Adrenal gland (tissue), 5 donors: ENCODE results near the gene DAZAP1.

ENCODE experiments used
- CTCF ChIP-seq, 6 experiments: fragments of 450-650 bp in 4 of 6; fragments of 200-600 bp in 2 of 6; sonication (generic) in 1 of 6; IDR thresholded peaks; 1 replicate in 5 of 6; 2 replicates in 1 of 6; pipeline versions ENCODE4 v1.5.1 to v1.8.0; 2016 to 2021; ENCODE audit warnings: antibody characterized with exemption in 6 of 6, mild to moderate bottlenecking in 2 of 6, moderate library complexity in 1 of 6
- POLR2A ChIP-seq, 2 donors: fragments of 450-650 bp; IDR thresholded peaks; one replicate each; pipeline ENCODE4 v1.6.1; 2017; ENCODE audit warnings: antibody characterized with exemption in 2 of 2, mild to moderate bottlenecking in 2 of 2, moderate library complexity in 1 of 2
- donor health status: DM: no; HTN: no; CAD: no.

DNA sequence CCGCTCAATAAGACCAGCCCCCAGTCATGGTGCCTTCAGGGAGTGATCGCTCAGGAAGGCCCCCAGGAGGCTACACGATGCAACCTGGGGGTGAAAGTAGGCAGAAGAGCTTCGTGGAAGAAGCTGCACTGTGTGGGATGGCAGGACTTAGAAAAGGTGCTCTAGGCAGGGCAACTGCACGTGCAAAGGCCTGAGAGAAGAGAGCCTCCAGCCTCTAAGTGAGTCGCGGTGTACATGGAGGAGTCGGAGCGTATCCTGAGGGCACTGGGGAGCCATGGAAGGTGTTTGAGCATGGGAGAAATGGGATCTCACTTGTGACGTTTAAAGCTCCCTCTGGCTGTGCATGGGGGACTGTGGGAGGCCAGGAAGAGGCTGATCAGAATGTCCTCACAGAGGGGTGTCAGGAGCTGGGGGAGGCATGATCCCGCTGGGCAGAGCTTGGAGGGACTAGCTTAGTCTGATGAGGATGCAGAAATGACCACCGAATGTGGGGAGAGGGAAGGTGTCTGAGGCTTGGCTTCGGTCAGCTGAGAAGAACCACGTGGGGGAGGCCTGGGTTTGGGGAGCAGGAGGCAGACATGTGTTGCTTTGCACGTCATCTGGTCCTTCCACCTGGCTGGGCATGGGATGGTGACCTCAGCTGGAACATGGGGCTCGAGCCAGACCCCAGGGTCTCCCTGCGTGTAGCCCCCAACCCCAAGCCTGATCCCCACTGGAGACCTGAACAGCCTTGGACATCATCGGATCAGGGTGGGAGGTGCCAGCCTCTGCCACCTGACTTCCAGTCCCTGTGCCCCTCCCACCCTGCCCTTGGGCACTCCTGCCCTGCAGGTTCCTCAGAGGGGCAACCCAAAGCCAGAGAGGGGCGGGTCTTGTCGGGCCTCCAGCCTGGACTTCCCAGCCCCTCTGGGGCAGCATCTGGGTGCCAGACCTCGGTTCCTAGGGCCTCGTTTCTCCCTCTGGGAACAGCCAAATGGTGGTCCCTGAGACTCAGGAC lies 43.6 kb downstream of the DAZAP1 start:
- TF ChIP-seq POLR2A (IDR thresholded peaks at IDR 0.05) (no peak), CTCF (IDR thresholded peaks at IDR 0.05) (no peak)
